GM21528 (cell line): ENCODE measurements around the gene PRRG3.
"Not testable (repeated sequence)": the region's sequence is repeated elsewhere in the genome, so short reads cannot be mapped to it uniquely, and the experiment has no call there.

ENCODE experiments used
- ATAC-seq: cut with Tn5 transposase; IDR thresholded peaks from one replicate; pipeline ENCODE4 v1.9.1; 2021; ENCODE audit warnings: mild to moderate bottlenecking, moderate library complexity; ENCODE audit not compliant: unreplicated experiment, low FRiP score

PRRG3 gene

GRCh38 chrX:151694661-151695582 lies at the start of gene PRRG3:
Gene PRRG3 (plus strand): TSS chrX:151695458. CDS start chrX:151698815, 3,357 bp downstream.
- no peak for ATAC-seq

DNA sequence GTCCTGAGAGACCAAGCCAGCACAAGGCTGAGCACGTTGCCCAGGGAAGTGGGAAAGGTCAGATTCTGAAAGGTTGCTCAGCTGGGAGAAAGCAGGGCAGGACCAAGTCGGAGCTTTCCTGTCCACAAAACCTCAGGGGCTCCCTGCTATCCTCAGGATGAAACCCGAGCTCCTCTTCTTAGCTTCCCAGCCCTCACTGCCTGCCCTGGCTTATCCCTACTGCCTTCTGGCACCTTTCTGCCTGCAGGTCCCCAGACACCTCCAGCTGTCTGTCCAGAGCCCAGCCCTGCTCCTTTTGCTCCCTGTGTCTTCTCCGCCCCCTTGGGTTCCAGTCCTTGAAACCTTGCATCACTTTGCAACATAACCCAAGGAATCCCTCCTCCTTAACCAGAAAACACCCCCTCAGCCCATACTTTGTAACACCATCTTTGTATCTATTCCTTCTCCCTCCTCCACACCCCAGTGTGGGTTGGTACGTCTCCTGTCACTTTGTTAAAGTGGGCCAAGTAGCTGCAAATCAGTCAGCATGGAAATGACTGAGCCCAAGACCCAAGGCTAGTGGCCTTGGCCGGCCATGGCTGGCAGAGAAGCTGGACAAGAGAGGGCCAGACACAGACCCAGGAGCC lies 20.0 kb upstream of the PRRG3 start:
- no peak for ATAC-seq

GRCh38 chrX:151676196-151676595 lies 19.1 kb upstream of the PRRG3 start:
- ATAC-seq, result no peak

- no peak for ATAC-seq
These were observed 15.4 kb upstream of the PRRG3 start for GRCh38 chrX:151679798-151680402.

DNA sequence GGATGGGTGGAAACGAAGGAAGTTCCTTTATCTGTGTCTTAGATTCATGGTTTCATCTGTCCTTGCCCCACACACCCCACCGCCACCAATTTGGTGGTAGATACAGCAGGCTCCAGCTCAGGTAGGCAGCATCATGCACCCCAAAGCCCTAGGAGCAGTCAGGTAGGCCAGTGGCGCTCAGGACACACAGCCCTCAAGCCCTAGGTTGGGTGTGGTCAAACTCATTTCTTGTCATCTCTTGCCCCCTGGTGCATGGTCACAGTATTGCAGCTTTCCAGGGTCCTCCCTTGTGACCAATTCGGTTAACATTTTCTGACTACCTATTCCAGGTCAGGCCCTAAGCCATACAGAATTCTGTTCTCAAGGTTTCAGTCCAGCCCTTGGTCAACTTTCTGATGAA lies 14.5 kb upstream of the PRRG3 start:
- ATAC-seq, result no peak

- no peak for ATAC-seq
These were observed 7.6 kb upstream of the PRRG3 start for GRCh38 chrX:151687635-151688034.

GRCh38 chrX:151688695-151689094 lies 6.6 kb upstream of the PRRG3 start:
- ATAC-seq, result no peak

DNA sequence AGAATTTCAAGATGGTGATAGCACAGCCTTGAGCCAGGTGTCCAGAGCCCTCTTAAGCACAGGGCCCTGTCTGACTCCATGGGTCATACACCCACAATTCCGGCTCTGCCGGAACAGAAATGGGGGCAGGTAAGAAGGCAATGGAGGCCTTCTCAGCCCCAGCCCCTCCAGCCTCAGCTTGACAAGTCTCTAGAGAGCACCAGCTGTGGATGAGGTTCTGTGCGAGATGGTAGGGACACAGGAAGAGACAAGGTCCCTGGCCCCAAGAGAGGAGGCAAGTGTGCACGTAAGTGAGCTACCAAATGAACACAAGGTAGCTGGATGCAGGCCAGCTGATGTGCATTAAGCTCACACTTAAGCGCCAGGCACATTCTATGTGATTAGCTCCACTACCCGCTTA lies 2.4 kb upstream of the PRRG3 start:
- no peak for ATAC-seq

DNA sequence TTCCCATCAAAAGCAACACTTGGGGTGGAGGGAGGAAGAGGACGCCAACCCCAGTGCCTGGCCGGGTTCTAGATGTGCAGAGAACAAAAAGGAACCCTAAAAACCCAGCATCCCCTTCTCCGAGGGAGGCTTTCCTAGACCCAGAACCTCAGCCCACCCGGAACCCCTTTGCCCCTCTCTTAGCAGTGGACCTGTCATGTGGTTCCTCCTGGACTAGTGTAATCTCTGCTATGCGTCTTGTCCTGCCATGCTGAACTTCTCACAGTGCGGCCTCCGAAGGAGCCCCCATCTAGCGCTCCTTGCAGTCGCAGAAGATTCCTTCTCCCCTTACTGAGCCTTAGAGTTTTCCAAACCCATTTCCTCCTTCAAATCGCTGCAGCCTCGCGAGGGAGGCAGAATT lies 1.1 kb upstream of the PRRG3 start:
- no peak for ATAC-seq

- no peak for ATAC-seq
These were observed 504 bp downstream of the PRRG3 start for GRCh38 chrX:151695583-151696340.

- not testable (repeated sequence) for ATAC-seq
These were observed 1.8 kb downstream of the PRRG3 start for GRCh38 chrX:151697082-151697481.

DNA sequence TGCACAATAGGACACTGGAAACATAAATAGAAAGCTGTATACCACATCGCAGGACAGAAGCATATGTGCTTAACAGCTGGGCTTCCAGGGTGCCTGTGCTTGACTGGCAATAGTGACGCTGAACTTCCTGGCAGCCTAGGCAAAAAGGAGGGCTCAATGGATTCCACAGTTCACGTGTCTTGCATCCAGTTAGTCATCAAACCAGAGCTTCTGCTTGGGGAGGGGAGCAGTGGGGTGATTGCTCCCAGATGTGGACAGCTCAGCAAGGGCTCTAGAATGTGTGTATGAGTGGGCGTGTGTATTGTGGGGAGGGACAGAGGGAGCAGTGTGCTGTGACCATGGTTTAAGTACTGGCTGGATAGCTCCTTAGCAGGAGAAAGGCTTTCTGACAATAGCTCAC lies 2.3 kb downstream of the PRRG3 start:
- ATAC-seq, result no peak

- ATAC-seq, result no peak
These were observed 3.2 kb downstream of the PRRG3 start for GRCh38 chrX:151698485-151698884.

DNA sequence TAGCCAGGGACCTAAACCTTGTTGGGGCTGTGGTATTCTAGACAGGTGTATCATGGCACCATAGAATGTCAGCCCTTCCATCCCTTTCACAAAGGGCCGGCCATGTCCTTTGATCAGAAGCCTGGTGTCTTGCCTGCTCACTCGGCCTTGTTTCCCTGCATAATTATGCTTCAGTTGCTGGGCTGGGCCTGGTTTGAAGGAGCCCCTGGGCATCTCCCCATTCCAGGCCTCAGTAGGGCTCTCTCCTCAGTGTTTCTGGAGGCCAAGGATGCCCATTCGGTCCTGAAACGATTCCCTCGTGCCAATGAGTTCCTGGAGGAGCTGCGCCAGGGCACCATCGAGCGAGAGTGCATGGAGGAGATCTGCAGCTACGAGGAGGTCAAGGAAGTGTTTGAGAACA lies 4.5 kb downstream of the PRRG3 start:
- no peak for ATAC-seq

DNA sequence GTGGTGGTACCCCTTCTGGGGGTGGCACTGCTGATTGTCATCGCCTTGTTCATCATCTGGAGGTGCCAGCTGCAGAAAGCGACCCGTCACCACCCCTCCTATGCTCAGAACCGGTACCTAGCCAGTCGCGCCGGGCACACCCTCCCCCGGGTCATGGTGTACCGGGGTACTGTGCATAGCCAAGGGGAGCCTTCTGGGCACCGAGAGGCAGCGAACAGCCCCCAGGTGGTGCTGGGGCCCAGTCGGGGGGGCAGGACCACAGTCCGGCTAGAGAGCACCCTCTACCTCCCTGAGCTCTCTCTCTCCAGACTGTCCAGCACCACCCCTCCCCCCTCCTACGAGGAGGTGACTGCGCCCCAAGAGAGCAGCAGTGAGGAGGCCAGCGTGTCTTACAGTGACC lies 5.3 kb downstream of the PRRG3 start:
- no peak for ATAC-seq

- no peak for ATAC-seq
These were observed 5.8 kb downstream of the PRRG3 start for GRCh38 chrX:151701071-151701470.

DNA sequence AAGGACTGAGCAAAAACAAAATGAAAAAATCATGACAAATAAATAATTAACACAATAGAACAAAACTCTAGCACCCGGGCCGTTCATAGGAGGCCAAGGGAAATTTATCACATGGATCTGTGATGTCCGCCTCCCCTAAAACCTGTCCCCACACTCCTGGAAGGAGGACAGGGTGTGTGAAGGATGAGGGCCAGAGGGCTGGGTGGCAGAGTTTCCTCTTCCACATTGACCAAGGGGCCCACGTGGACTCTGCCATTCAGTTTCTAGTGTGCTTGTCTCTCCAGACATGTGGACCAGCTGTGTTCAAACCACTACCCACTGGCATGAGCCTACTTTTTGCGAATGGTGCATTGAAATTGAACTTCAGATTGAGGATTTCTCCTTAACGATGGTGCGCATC lies 6.3 kb downstream of the PRRG3 start:
- ATAC-seq, result no peak

DNA sequence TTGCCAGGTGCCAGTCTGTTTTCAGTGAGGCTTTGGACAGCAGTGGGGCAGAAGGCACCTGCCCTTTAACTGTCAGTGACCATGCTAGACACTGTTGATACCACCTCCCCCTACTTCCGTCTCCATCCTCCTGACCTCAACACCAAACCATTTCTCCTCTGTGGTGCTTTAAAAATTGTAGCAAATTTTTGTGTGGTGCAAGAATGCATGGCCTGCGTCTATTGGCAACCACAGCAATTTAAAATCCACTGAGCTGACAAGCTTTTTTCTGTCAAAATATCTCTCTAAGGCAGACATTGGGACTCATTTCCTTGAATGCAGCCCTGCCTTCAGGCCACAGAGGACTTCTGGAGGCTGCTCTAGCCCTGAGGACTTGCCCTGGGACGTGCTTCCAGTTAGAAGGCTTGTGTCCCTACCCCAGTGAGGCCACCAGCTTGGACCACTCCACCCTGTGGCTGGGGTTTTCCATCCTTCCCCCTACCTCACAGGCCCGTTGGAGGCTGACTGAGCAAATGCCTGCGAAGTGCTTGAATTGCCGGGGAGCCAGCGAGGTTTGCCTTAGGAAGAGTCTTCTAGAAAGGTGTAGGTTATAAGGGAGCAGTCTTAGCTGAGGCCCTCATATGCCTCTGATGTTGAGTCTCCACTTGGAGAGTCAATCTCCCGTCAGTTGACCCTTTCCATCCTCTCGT lies 6.9 kb downstream of the PRRG3 start:
- ATAC-seq, result no peak

GRCh38 chrX:151702741-151703340 lies 7.6 kb downstream of the PRRG3 start:
- ATAC-seq, result no peak

- ATAC-seq, result no peak
These were observed 8.2 kb downstream of the PRRG3 start for GRCh38 chrX:151703487-151703886.
